Esophagus squamous epithelium (tissue), 4 donors: ENCODE results near the gene TARS2.

Experiments used
- CTCF ChIP-seq, 6 experiments: fragments of 450-650 bp in 4 of 6; fragments of 200-600 bp in 2 of 6; sonication (generic) in 2 of 6; IDR thresholded peaks; one replicate each; pipeline ENCODE4 v1.5.1; 2016 to 2019; ENCODE audit warnings: antibody characterized with exemption in 6 of 6, mild to moderate bottlenecking in 4 of 6, moderate library complexity in 4 of 6
- POLR2A ChIP-seq, 4 donors: fragments of 450-650 bp; IDR thresholded peaks; one replicate each; pipeline ENCODE4 v1.6.1; 2017; ENCODE audit warnings: antibody characterized with exemption in 4 of 4, mild to moderate bottlenecking in 4 of 4, moderate library complexity in 3 of 4

- TF ChIP-seq CTCF (IDR thresholded peaks at IDR 0.05) (no peak), POLR2A (IDR thresholded peaks at IDR 0.05) (no peak)
Measured at GRCh38 chr1:150472601-150473200, 14.5 kb upstream of the TARS2 start.
